Thymus (tissue), 11 donors: ENCODE measurements around the gene SGSH. TPM values are rescaled to one million over a fixed set of nuclear protein-coding genes. Genes with fewer than 3 reads are reported as not detected.

Experiments used
- DNase-seq, 9 donors: peaks; one replicate each; pipeline ENCODE4 v3.0.0-alpha.2; 2013; ENCODE audit warnings: low spot score in 9 of 9, low read depth in 6 of 9, missing footprints in 1 of 9
- H3K27ac ChIP-seq, 2 donors: one replicate each; pipeline ENCODE4 v1.5.1; 2013; ENCODE audit warnings: control low read depth in 1 of 2, low read depth in 1 of 2, low read length in 1 of 2, mild to moderate bottlenecking in 1 of 2, moderate library complexity in 1 of 2
- H3K27me3 ChIP-seq, 2 donors: one replicate each; pipeline ENCODE4 v1.5.1; 2013; ENCODE audit warnings: low read length in 1 of 2; ENCODE audit not compliant: control insufficient read depth in 2 of 2, insufficient read depth in 1 of 2
- H3K36me3 ChIP-seq, 2 donors: one replicate each; pipeline ENCODE4 v1.5.1; 2013; ENCODE audit warnings: low read length in 1 of 2, mild to moderate bottlenecking in 1 of 2, moderate library complexity in 1 of 2; ENCODE audit not compliant: control insufficient read depth in 2 of 2, insufficient read depth in 2 of 2
- H3K4me1 ChIP-seq, 2 donors: one replicate each; pipeline ENCODE4 v1.5.1; 2013; ENCODE audit warnings: low read length in 2 of 2; ENCODE audit not compliant: control insufficient read depth in 2 of 2, insufficient read depth in 2 of 2
- H3K4me3 ChIP-seq, 2 donors: one replicate each; pipeline ENCODE4 v1.5.1; 2013; ENCODE audit warnings: low read length in 2 of 2, control low read depth in 1 of 2, mild to moderate bottlenecking in 1 of 2
- H3K9me3 ChIP-seq, 2 donors: one replicate each; pipeline ENCODE4 v1.5.1; 2013; ENCODE audit warnings: low read length in 1 of 2, mild to moderate bottlenecking in 1 of 2; ENCODE audit not compliant: control insufficient read depth in 2 of 2, insufficient read depth in 1 of 2
- WGBS: extraction: QIAGEN DNeasy Blood & Tissue Kit; methylation state at CpG from one replicate; pipeline ENCODE4 v1.1.7; 2013; 5-methylcytosine and 5-hydroxymethylcytosine counted together
- polyA plus RNA-seq: library from polyadenylated mRNA; stranded (reverse); fragments of 200-250 nt; gene quantifications from one replicate; pipeline ENCODE4 v1.2.3, GENCODE V29; 2013
- total RNA-seq: library from RNA; stranded (reverse); fragments of 120-200 nt; gene quantifications from one replicate; pipeline ENCODE4 v1.2.4, GENCODE V29; 2013
- donor health status: healthy.

Gene SGSH
- total and polyA plus RNA-seq, 2 donors, result 4.0 to 38.9 TPM

- Histone ChIP-seq H3K4me1 (no peaks in the 10 kb centered on the region), H3K27ac (no peak overlapping the region), H3K4me3 (no peak overlapping the region), H3K36me3 (no peaks in the 10 kb centered on the region), H3K9me3 (no peaks in the 10 kb centered on the region), H3K27me3 (peaks cover 0 to 16% of the 10 kb centered on the region in 2 donors)
- 97% methylated on average over 6 of the region's 6 CpGs for WGBS
- no peak for DNase-seq
These were observed 46.2 kb downstream of the SGSH start for GRCh38 chr17:80173916-80174315.

DNA sequence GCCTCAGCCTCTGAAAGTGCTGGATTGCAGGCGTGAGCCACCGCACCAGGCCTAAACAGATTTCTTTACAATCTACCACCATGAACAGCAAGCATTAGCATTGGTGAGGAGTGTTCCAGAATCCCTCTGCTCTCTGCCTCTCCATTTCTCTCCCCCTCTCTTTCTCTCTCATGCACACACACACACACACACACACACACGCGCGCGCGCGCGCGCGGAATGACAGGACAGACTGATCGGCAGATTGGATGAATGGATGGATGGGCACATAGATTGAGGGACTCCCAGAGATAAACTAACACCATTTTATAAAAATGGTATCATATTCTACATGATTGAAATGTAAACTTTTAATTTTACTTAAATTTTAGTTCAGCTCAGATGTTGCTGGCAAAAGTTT lies 47.0 kb downstream of the SGSH start:
- H3K27ac ChIP-seq, result no peak overlapping the region
- no peaks in the 10 kb centered on the region for H3K4me1 ChIP-seq
- WGBS, result 78% methylated on average over 12 of the region's 12 CpGs
- no peak for DNase-seq
- no peaks in the 10 kb centered on the region for H3K36me3 ChIP-seq
- H3K9me3 ChIP-seq, result no peaks in the 10 kb centered on the region
- H3K4me3 ChIP-seq, result no peak overlapping the region
- peaks cover 0 to 13% of the 10 kb centered on the region in 2 donors for H3K27me3 ChIP-seq

GRCh38 chr17:80171681-80172080 lies 48.5 kb downstream of the SGSH start:
- no peak for DNase-seq
- Histone ChIP-seq H3K27me3 (peaks cover 0 to 10% of the 10 kb centered on the region in 2 donors), H3K27ac (no peak overlapping the region), H3K4me1 (no peaks in the 10 kb centered on the region), H3K9me3 (no peaks in the 10 kb centered on the region), H3K36me3 (no peaks in the 10 kb centered on the region), H3K4me3 (no peak overlapping the region)
- 95% methylated on average over 7 of the region's 7 CpGs for whole genome bisulfite sequencing

DNA sequence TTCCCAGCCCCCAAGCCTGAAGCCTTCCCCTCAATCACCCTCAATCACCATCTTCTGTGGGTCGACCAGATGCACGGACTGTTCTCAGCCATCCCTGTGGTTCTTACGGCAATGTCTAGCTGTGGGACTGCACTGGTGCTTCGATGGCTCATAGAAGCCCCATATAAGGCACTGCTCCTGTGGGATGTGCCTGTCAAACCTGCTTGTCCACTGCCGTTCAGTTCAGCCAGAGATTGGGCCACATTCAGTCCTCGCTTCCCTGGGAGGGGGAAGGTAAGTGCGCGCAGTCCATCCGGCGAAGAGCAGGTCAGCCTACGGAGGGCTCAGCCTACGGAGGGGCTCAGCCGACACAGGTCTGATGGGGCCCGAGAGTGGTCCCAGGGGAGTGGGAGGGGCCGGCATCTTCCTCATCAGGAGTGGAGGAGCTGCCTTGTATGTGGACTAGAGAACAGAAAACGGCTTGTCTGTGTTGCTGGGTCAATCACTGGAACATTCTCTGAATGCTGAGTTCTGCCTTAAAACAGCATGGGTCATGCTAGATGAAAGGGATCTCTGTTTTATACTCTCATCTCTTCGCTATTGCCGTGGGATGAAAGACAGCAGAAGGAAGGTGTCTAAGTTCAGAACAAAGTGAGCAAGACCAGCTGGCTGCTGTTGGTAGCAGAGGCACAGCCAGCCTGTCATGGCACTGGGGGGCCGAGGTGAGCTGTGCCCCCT lies 50.2 kb downstream of the SGSH start, which contains the start of gene CARD14:
Gene CARD14 (plus strand): TSS at position 247 of the 717 bp plus-strand sequence. CDS start 11,409 bp downstream, outside the sequence.
- no peaks in the 10 kb centered on the region for H3K4me1 ChIP-seq
- H3K27me3 ChIP-seq, result peaks cover 0 to 10% of the 10 kb centered on the region in 2 donors
- no peak within 1 kb of the TSS for H3K4me3 ChIP-seq
- DNase-seq, result no peak
- 86% methylated on average over 19 of the region's 19 CpGs for WGBS
- H3K36me3 ChIP-seq, result no peaks in the 10 kb centered on the region
- H3K27ac ChIP-seq, result no peak within 1 kb of the TSS
- no peaks in the 10 kb centered on the region for H3K9me3 ChIP-seq

- WGBS, result 98% methylated on average over 5 of the region's 5 CpGs
- H3K27me3 ChIP-seq, result peaks cover 0 to 7% of the 10 kb centered on the region in 2 donors
- H3K4me3 ChIP-seq, result no peak overlapping the region
These were observed 51.0 kb downstream of the SGSH start for GRCh38 chr17:80169107-80169506.

DNA sequence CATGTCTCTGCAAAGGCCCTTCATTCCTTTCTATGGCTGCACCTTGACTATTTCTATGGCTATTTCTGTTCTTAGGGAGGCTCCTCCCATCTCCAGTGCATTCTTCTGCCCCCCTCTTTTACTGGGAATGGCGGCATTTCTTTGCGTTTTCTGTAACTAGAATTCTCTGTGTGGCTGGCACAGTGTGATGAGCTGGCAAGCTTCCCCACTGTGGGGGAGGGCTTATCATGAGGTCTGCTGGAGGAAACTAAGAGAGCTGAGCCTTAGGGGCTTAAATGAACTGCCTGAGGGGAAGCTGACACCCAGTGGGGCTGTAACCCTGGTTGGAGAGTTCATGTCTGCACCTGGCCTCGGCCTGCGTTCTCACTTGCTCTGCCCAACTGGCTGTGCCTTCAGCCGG lies 51.8 kb downstream of the SGSH start:
- Histone ChIP-seq H3K27ac (no peak overlapping the region), H3K4me3 (no peak overlapping the region), H3K9me3 (no peaks in the 10 kb centered on the region), H3K27me3 (peaks cover 0 to 7% of the 10 kb centered on the region in 2 donors), H3K4me1 (no peaks in the 10 kb centered on the region), H3K36me3 (no peaks in the 10 kb centered on the region)
- WGBS, result 93% methylated on average over 5 of the region's 5 CpGs
- no peak for DNase-seq

More at GRCh38 chr17:80169107-80169506, 51.0 kb downstream of the SGSH start:
- DNase-seq, result no peak
- no peaks in the 10 kb centered on the region for H3K36me3 ChIP-seq
- no peaks in the 10 kb centered on the region for H3K4me1 ChIP-seq
- H3K9me3 ChIP-seq, result no peaks in the 10 kb centered on the region
- no peak overlapping the region for H3K27ac ChIP-seq

GRCh38 chr17:80166446-80166845 lies 53.7 kb downstream of the SGSH start:
- Histone ChIP-seq H3K4me1 (no peaks in the 10 kb centered on the region), H3K27me3 (peaks cover 0 to 3% of the 10 kb centered on the region in 2 donors), H3K4me3 (no peak overlapping the region), H3K27ac (no peak overlapping the region), H3K36me3 (no peaks in the 10 kb centered on the region), H3K9me3 (no peaks in the 10 kb centered on the region)
- 96% methylated on average over 6 of the region's 6 CpGs for WGBS
- DNase-seq, result no peak

DNA sequence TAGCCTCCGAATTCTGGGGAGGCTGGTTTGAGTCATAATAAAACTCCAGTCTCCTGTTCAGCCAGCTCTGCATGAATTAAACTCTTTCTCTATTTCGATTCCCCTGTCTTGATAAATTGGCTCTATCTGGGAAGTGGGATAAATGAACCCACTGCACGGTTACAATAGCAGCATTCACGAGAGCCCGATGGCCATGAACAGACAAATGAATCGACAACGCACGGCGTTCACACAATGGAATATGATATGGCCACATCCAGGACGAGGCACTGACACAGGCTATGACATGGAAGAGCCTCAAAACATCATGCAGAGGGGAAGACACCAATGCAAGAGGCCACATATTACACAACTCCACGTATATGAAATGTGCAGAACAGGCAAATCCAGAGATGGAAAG lies 55.9 kb downstream of the SGSH start:
- Histone ChIP-seq H3K9me3 (no peaks in the 10 kb centered on the region), H3K27ac (no peak overlapping the region), H3K27me3 (peaks cover 0 to 3% of the 10 kb centered on the region in 2 donors), H3K4me1 (peaks cover 0 to 6% of the 10 kb centered on the region in 2 donors), H3K4me3 (no peak overlapping the region), H3K36me3 (no peaks in the 10 kb centered on the region)
- 87% methylated on average over 11 of the region's 11 CpGs for WGBS
- DNase-seq, result no peak

DNA sequence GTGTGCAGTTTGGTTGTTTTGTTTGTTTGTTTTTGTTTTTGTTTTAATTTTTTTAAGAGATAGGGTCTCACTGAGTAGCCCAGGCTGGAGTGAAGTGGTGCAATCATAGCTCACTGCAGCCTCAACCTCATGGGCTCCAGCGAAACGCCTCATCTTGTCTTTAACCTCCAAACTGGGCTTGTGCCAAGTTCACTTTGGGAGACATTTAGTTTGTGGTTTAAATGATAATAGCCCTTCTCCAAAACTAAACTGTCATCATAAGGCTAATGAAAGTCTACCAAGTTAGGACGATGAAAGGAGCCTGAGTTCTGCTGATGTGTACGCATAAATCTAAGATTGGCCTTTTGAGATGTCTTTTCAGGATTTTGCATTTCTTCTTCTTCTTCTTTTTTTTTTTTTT lies 56.8 kb downstream of the SGSH start:
- no peak overlapping the region for H3K4me3 ChIP-seq
- H3K9me3 ChIP-seq, result no peaks in the 10 kb centered on the region
- H3K27ac ChIP-seq, result no peak overlapping the region
- peaks cover 0 to 3% of the 10 kb centered on the region in 2 donors for H3K27me3 ChIP-seq
- no peak for DNase-seq
- H3K4me1 ChIP-seq, result peaks cover 0 to 6% of the 10 kb centered on the region in 2 donors
- no peaks in the 10 kb centered on the region for H3K36me3 ChIP-seq
- 89% methylated on average over 4 of the region's 4 CpGs for WGBS
